ENCODE results near the gene PSMB10. TPM values are rescaled to one million over a fixed set of nuclear protein-coding genes. Genes with fewer than 3 reads are reported as not detected.

PSMB10 gene
- polyA plus RNA-seq, 3 donors: 69.8 to 81.9 (median 80.0) TPM

Other genes starting within 250 kb of the PSMB10 start
- gene GFOD2, start 217.5 kb downstream of the PSMB10 start, polyA plus RNA-seq: 10 to 100 TPM in 2 of 3 donors, 1 to 10 TPM in 1; 8.7 to 13.3 (median 13.1) TPM
- gene RANBP10, start 130.3 kb downstream of the PSMB10 start, polyA plus RNA-seq: 1 to 10 TPM; 7.9 to 8.8 (median 8.3) TPM
- gene TSNAXIP1, start 130.0 kb downstream of the PSMB10 start, polyA plus RNA-seq: 1 to 10 TPM in 2 of 3 donors, under 1 TPM in 1; 0.92 to 1.7 (median 1.1) TPM
- gene THAP11, start 94.5 kb downstream of the PSMB10 start, polyA plus RNA-seq: 10 to 100 TPM; 11.4 to 16.4 (median 15.6) TPM
- 100 to 1,000 TPM in 2 of 3 donors, 10 to 100 TPM in 1; 63.8 to 120 (median 113) TPM for gene NUTF2, start 89.9 kb downstream of the PSMB10 start, polyA plus RNA-seq
- 10 to 100 TPM; 41.0 to 47.5 (median 44.4) TPM for gene CENPT, start 89.2 kb downstream of the PSMB10 start, polyA plus RNA-seq
- gene EDC4, start 63.8 kb downstream of the PSMB10 start, polyA plus RNA-seq: 10 to 100 TPM; 24.3 to 37.3 (median 33.8) TPM
- 1 to 10 TPM in 1 of 3 donors, under 1 TPM in 2; 0.64 to 1.3 (median 0.89) TPM for gene NRN1L, start 52.0 kb downstream of the PSMB10 start, polyA plus RNA-seq
- 10 to 100 TPM; 19.2 to 26.8 (median 23.5) TPM for gene PSKH1, start 43.6 kb downstream of the PSMB10 start, polyA plus RNA-seq
- gene CTRL, start 5.0 kb downstream of the PSMB10 start, polyA plus RNA-seq: 100 to 1,000 TPM in 1 of 3 donors, 1 to 10 TPM in 2; 1.3 to 627 (median 2.2) TPM
- gene LCAT, start 7.3 kb upstream of the PSMB10 start, polyA plus RNA-seq: 10 to 100 TPM in 2 of 3 donors, 1 to 10 TPM in 1; 7.5 to 34.0 (median 18.5) TPM
- 10 to 100 TPM; 13.2 to 56.9 (median 44.4) TPM for gene SLC12A4, start 31.8 kb upstream of the PSMB10 start, polyA plus RNA-seq
- under 1 TPM in 1 of 3 donors, not detected in 2; 0.34 TPM for gene DPEP3, start 43.6 kb upstream of the PSMB10 start, polyA plus RNA-seq
- 1 to 10 TPM in 2 of 3 donors, under 1 TPM in 1; 0.76 to 4.2 (median 3.2) TPM for gene DPEP2, start 62.6 kb upstream of the PSMB10 start, polyA plus RNA-seq
- not detected for gene DPEP2NB, start 79.1 kb upstream of the PSMB10 start, polyA plus RNA-seq
- gene DDX28, start 86.4 kb upstream of the PSMB10 start, polyA plus RNA-seq: 10 to 100 TPM in 1 of 3 donors, 1 to 10 TPM in 2; 4.8 to 15.5 (median 5.5) TPM
- 1 to 10 TPM; 3.5 to 9.0 (median 8.8) TPM for gene DUS2, start 86.4 kb upstream of the PSMB10 start, polyA plus RNA-seq
- 10 to 100 TPM in 2 of 3 donors, 1 to 10 TPM in 1; 5.9 to 12.5 (median 11.2) TPM for gene NFATC3, start 148.5 kb upstream of the PSMB10 start, polyA plus RNA-seq

Measured in adipose tissue (tissue), 3 donors.